Sigmoid colon (tissue), 7 donors: ENCODE results near the gene NFIC. TPM values are rescaled to one million over a fixed set of nuclear protein-coding genes. Genes with fewer than 3 reads are reported as not detected.

Experiments
- DNase-seq: peaks from one replicate; pipeline ENCODE4 v3.0.0-alpha.2; 2019
- H3K27ac ChIP-seq, 4 donors: fragments of 200-600 bp; sonication (generic); one replicate each; pipeline ENCODE4 v1.5.1; 2016 to 2019; ENCODE audit warnings: mild to moderate bottlenecking in 1 of 4
- H3K27me3 ChIP-seq, 3 donors: fragments of 200-600 bp; sonication (generic); one replicate each; pipeline ENCODE4 v1.5.1; 2019; ENCODE audit warnings: mild to moderate bottlenecking in 1 of 3
- H3K36me3 ChIP-seq, 4 donors: fragments of 200-600 bp; sonication (generic); one replicate each; pipeline ENCODE4 v1.5.1; 2016 to 2019
- H3K4me1 ChIP-seq, 4 donors: fragments of 200-600 bp; sonication (generic); one replicate each; pipeline ENCODE4 v1.5.1; 2017 to 2019
- H3K4me3 ChIP-seq, 4 donors: fragments of 200-600 bp; sonication (generic); one replicate each; pipeline ENCODE4 v1.5.1; 2017 to 2019; ENCODE audit warnings: mild to moderate bottlenecking in 2 of 4, moderate library complexity in 1 of 4
- H3K9me3 ChIP-seq, 4 donors: fragments of 200-600 bp in 3 of 4; sonication (generic) in 3 of 4; one replicate each; pipeline versions ENCODE4 v1.5.1 to v1.6.1; 2013 to 2019
- EP300 ChIP-seq, 4 donors: sonication (generic); formaldehyde crosslinking; IDR thresholded peaks; one replicate each; pipeline ENCODE4 v1.6.1; 2017; ENCODE audit warnings: antibody characterized with exemption in 4 of 4
- POLR2A ChIP-seq, 2 donors: fragments of 450-650 bp; IDR thresholded peaks; one replicate each; pipeline ENCODE4 v1.6.1; 2016; ENCODE audit warnings: antibody characterized with exemption in 2 of 2, mild to moderate bottlenecking in 2 of 2, moderate library complexity in 2 of 2
- POLR2AphosphoS5 ChIP-seq, 4 donors: sonication (generic); formaldehyde crosslinking; IDR thresholded peaks; one replicate each; pipeline ENCODE4 v1.6.1; 2017; ENCODE audit warnings: antibody characterized with exemption in 4 of 4
- WGBS, 2 donors: extraction: QIAGEN DNeasy Blood & Tissue Kit; methylation state at CpG; one replicate each; pipeline ENCODE4 v1.1.7; 2013; 5-methylcytosine and 5-hydroxymethylcytosine counted together
- intact Hi-C: fragments of 100-400 bp; cut with DNase I; formaldehyde crosslinking; loops from one replicate; pipeline ENCODE4 v1.15.1; 2023
- polyA plus RNA-seq, 3 donors: library from polyadenylated mRNA; stranded (reverse); fragments of 200-250 nt; gene quantifications; one replicate each; pipeline ENCODE4 v1.2.3, GENCODE V29; 2013
- total RNA-seq, 4 donors: library from RNA; depleted of rRNA; stranded (reverse); fragments of >200 nt; gene quantifications; one replicate each; pipeline ENCODE4 v1.1.0, GENCODE V29; 2016
- TF ChIP-seq, protein P1 (sequence below), 4 experiments: fragments of 450-650 bp in 3 of 4; fragments of 200-600 bp in 1 of 4; IDR thresholded peaks; one replicate each; pipeline ENCODE4 v1.5.1; 2016 to 2019; ENCODE audit warnings: antibody characterized with exemption in 4 of 4, mild to moderate bottlenecking in 3 of 4, moderate library complexity in 2 of 4
- donor health status: healthy with polysubstance abuse.
- donor health status: Bipolar disorder and iron deficiency.
- donor health status: healthy.

Gene NFIC
- total and polyA plus RNA-seq, 7 donors = 9.0 to 114 (median 63.2) TPM

DNA sequence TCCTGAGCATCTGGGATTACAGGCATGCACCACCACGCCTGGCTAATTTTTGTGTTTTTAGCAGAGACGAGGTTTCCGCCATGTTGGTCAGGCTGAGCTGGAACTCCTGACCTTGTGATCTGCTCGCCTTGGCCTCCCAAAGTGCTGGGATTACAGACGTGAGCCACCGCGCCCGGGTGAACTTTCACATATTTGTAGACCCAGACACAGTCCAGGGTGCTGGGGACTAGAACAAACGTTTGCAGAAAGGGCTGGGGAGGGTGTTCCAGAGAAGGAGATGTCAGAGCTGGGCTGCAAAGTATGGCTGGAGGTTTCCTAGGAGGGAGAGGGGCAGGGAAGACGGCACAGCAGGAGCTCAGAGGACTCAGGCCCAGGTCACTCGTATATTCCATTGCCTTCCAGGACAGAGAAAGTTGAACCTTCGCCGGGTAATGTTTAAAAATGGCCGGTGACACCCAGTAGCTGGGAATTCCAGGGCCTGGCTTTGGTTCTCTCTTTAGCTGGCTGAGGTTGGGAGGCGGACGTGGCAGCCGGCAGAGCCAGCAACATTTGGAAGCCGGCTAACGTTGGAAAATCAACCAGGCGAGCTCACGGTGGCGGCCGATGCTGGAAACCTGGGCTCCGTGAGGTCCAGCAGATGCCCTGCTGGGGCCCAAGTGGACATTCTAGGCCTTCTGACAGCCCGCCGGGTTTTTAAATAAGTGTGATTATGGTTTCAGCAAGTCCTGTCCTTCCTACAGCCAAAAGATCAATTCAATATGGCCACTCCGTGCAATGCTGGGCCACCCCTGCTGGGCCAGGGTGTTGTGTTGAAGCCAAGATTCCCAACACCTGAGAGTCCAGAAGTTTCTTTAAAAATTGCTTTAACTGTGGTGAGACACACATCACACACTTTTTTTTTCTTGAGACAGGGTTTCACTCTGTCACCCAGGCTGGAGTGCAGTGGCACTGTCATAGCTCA lies 41.5 kb downstream of the NFIC start:
- peaks cover 0 to 94% (median 85%) of the 10 kb centered on the region in 4 donors for H3K4me1 ChIP-seq
- WGBS, 2 donors = 72 to 73% methylated on average over 27 of the region's 27 CpGs
- DNase-seq = peak; percentile 88

GRCh38 chr19:3408996-3409345 lies 42.6 kb downstream of the NFIC start:
- peaks cover 0 to 89% (median 83%) of the 10 kb centered on the region in 4 donors for H3K4me1 ChIP-seq

More for the DNA sequence above, 41.5 kb downstream of the NFIC start:
- Histone ChIP-seq H3K9me3 (no peaks in the 10 kb centered on the region), H3K27ac (peak overlapping the region; percentile 98 to 100 (median 98)), H3K36me3 (no peaks in the 10 kb centered on the region), H3K4me3 (peak overlapping the region in 3 of 4 donors; percentile 11 to 46 (median 46)), H3K27me3 (no peaks in the 10 kb centered on the region)
- intact Hi-C loops = loop anchor here (2.0 kb wide), 2 partner anchors 39 to 43 kb away; no protein-coding TSS in a partner anchor
- TF ChIP-seq POLR2A (IDR thresholded peaks at IDR 0.05) (peak in 1 of 2 donors; percentile 53), POLR2AphosphoS5 (IDR thresholded peaks at IDR 0.05) (peak; percentile 18 to 75 (median 44))
- TF ChIP-seq, protein P1, sequence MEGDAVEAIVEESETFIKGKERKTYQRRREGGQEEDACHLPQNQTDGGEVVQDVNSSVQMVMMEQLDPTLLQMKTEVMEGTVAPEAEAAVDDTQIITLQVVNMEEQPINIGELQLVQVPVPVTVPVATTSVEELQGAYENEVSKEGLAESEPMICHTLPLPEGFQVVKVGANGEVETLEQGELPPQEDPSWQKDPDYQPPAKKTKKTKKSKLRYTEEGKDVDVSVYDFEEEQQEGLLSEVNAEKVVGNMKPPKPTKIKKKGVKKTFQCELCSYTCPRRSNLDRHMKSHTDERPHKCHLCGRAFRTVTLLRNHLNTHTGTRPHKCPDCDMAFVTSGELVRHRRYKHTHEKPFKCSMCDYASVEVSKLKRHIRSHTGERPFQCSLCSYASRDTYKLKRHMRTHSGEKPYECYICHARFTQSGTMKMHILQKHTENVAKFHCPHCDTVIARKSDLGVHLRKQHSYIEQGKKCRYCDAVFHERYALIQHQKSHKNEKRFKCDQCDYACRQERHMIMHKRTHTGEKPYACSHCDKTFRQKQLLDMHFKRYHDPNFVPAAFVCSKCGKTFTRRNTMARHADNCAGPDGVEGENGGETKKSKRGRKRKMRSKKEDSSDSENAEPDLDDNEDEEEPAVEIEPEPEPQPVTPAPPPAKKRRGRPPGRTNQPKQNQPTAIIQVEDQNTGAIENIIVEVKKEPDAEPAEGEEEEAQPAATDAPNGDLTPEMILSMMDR (IDR thresholded peaks at IDR 0.05) = no peak

DNA sequence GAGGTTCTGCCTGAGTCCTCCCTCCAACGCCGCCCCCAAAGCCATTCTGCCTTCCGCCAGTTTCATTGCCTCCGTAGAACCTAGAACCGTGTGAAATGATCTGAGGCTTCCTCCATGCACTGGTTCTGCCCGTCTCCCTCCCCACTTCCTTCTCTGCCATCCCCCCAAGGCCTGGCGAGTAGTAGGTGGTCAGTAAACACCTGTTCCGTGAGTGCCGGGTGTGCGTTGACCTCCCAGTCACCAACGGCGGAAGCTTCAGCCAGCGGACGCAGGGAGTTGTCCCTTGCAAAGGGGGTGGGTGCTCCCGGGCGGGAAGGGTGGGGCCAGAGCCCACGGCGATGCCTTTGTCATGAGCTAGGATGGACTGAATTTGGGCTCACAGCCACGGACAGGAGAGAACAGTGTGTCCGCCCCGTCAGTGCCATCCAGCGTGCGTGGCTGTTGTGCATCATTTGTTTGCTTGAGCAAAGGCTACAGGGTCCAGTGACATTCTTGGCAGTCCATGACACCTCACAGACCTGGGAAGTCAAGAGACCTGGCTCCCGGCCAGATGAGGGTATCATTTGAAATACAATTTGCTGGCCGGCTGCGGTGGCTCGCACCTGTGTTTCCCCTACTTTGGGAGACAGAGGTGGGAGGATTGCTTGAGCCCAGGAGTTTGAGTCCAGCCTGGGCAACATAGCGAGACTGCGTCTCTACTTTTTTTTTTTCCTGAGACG lies 43.1 kb downstream of the NFIC start:
- intact Hi-C loops = loop anchor here (1.0 to 2.0 kb wide), 4 partner anchors 20 to 73 kb away; no protein-coding TSS in a partner anchor
- DNase-seq = peak; percentile 98

More at GRCh38 chr19:3408996-3409345, 42.6 kb downstream of the NFIC start:
- peak overlapping the region; percentile 25 to 46 (median 40) for H3K4me3 ChIP-seq
- H3K9me3 ChIP-seq = no peaks in the 10 kb centered on the region
- TF ChIP-seq POLR2AphosphoS5 (IDR thresholded peaks at IDR 0.05) (no peak), EP300 (IDR thresholded peaks at IDR 0.05) (no peak), POLR2A (IDR thresholded peaks at IDR 0.05) (no peak)
- TF ChIP-seq, protein P1 (IDR thresholded peaks at IDR 0.05) = no peak
- peak overlapping the region; percentile 98 to 100 (median 98) for H3K27ac ChIP-seq
- H3K27me3 ChIP-seq = no peaks in the 10 kb centered on the region
- DNase-seq = no peak
- intact Hi-C loops = loop anchor here (1.0 to 2.0 kb wide), 4 partner anchors 20 to 73 kb away; no protein-coding TSS in a partner anchor
- H3K36me3 ChIP-seq = no peaks in the 10 kb centered on the region
- 88 to 90% methylated on average over 11 of the region's 11 CpGs for WGBS, 2 donors

DNA sequence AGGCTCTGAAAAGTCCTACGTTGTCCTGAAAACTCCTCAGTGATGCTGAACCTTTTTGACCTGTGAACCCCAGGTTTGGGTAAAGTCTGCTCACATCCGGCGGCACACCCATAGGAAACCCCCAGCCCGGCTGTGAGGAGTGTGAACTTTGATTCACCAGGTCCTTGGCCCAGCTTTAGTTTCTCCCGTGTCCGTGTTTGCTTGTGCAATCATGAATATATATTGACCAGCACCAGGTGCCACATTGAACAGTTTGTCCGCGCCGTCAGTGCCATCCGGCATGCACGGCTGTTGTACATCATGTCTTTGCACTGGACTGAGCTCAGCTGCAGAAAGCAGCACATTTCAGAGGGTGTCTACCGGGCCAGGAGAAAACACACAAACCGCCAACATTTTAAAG lies 45.3 kb downstream of the NFIC start:
- Histone ChIP-seq H3K4me3 (no peak overlapping the region), H3K4me1 (peaks cover 0 to 75% (median 64%) of the 10 kb centered on the region in 4 donors), H3K27me3 (no peaks in the 10 kb centered on the region), H3K9me3 (no peaks in the 10 kb centered on the region), H3K36me3 (no peaks in the 10 kb centered on the region), H3K27ac (peak overlapping the region; percentile 98 to 100 (median 98))
- intact Hi-C loops = no loop called here
- DNase-seq = no peak
- WGBS, 2 donors = 74 to 85% methylated on average over 13 of the region's 13 CpGs
- TF ChIP-seq, protein P1 (IDR thresholded peaks at IDR 0.05) = no peak
- TF ChIP-seq POLR2AphosphoS5 (IDR thresholded peaks at IDR 0.05) = peak in 3 of 4 donors; percentile 54 to 71 (median 55)
- peak; percentile 6 to 97 (median 72) for TF ChIP-seq EP300 (IDR thresholded peaks at IDR 0.05)

More for the DNA sequence above, 43.1 kb downstream of the NFIC start:
- peak overlapping the region; percentile 25 to 46 (median 40) for H3K4me3 ChIP-seq
- 76 to 78% methylated on average over 30 of the region's 30 CpGs for WGBS, 2 donors
- no peaks in the 10 kb centered on the region for H3K27me3 ChIP-seq
- TF ChIP-seq, protein P1 (IDR thresholded peaks at IDR 0.05) = no peak
- peak; percentile 94 to 98 (median 96) for TF ChIP-seq POLR2AphosphoS5 (IDR thresholded peaks at IDR 0.05)
- peak; percentile 100 for TF ChIP-seq EP300 (IDR thresholded peaks at IDR 0.05)
- TF ChIP-seq POLR2A (IDR thresholded peaks at IDR 0.05) = peak; percentile 36 to 40
- peaks cover 0 to 91% (median 83%) of the 10 kb centered on the region in 4 donors for H3K4me1 ChIP-seq
- no peaks in the 10 kb centered on the region for H3K36me3 ChIP-seq
- H3K27ac ChIP-seq = peak overlapping the region; percentile 98 to 100 (median 98)
- no peaks in the 10 kb centered on the region for H3K9me3 ChIP-seq
